HEK293T (cell line): ENCODE data around the gene RAB34.

Experiments used
- ELF4 ChIP-seq: fragments of 450-650 bp; IDR thresholded peaks from 2 replicates; pipeline ENCODE4 v1.6.1; 2017; ENCODE audit warnings: antibody characterized with exemption
- FOXA1 ChIP-seq: fragments of 450-650 bp; IDR thresholded peaks from 2 replicates; pipeline ENCODE4 v1.6.1; 2016; ENCODE audit warnings: mild to moderate bottlenecking
- FOXK2 ChIP-seq: fragments of 450-650 bp; IDR thresholded peaks from 2 replicates; pipeline ENCODE4 v1.6.1; 2016; ENCODE audit warnings: mild to moderate bottlenecking
- FOXM1 ChIP-seq: fragments of 450-650 bp; IDR thresholded peaks from 2 replicates; pipeline ENCODE4 v1.6.1; 2017; ENCODE audit warnings: mild to moderate bottlenecking, borderline replicate concordance
- HDGF ChIP-seq: fragments of 450-650 bp; IDR thresholded peaks from 2 replicates; pipeline ENCODE4 v1.6.1; 2017; ENCODE audit warnings: antibody characterized with exemption, borderline replicate concordance
- L3MBTL2 ChIP-seq: fragments of 450-650 bp; conservative IDR thresholded peaks from 2 replicates; pipeline ENCODE4 v1.6.1; 2016; ENCODE audit warnings: mild to moderate bottlenecking
- LEF1 ChIP-seq: fragments of 450-650 bp; IDR thresholded peaks from 2 replicates; pipeline ENCODE4 v1.6.1; 2017; ENCODE audit warnings: mild to moderate bottlenecking, borderline replicate concordance
- SP1 ChIP-seq: fragments of 450-650 bp; IDR thresholded peaks from 2 replicates; pipeline ENCODE4 v1.6.1; 2017
- TARDBP ChIP-seq: fragments of 450-650 bp; IDR thresholded peaks from 2 replicates; pipeline ENCODE4 v1.6.1; 2016
- TF ChIP-seq, protein P1 (sequence below): fragments of 450-650 bp; IDR thresholded peaks from 2 replicates; pipeline ENCODE4 v1.6.1; 2016

DNA sequence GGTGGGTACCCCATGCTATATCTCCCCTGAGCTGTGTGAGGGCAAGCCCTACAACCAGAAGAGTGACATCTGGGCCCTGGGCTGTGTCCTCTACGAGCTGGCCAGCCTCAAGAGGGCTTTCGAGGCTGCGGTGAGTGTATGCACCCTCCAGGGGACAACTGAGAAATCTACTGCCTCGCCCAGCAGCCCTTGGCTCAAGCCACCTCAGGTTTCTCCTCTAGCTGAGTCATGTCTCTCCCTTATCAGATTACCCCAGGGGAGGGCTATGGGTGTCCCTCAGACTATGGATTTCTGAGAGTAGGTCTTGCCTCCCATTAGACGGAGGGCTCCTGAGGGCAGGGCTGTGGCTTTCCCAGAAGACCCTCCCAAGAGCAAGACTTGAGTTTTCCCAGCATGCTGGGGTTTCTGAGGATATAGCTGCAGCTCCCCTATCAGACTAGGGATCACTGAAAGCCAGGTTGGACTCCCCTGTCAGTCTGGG lies 17.6 kb upstream of the RAB34 start:
- no peak for TF ChIP-seq L3MBTL2
- no peak for TF ChIP-seq SP1
- TF ChIP-seq, protein P1, sequence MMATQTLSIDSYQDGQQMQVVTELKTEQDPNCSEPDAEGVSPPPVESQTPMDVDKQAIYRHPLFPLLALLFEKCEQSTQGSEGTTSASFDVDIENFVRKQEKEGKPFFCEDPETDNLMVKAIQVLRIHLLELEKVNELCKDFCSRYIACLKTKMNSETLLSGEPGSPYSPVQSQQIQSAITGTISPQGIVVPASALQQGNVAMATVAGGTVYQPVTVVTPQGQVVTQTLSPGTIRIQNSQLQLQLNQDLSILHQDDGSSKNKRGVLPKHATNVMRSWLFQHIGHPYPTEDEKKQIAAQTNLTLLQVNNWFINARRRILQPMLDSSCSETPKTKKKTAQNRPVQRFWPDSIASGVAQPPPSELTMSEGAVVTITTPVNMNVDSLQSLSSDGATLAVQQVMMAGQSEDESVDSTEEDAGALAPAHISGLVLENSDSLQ: no peak
- TF ChIP-seq TARDBP: no peak
- no peak for TF ChIP-seq FOXK2
- TF ChIP-seq HDGF: no peak
- TF ChIP-seq ELF4: no peak
- TF ChIP-seq LEF1: no peak
- no peak for TF ChIP-seq FOXM1
- no peak for TF ChIP-seq FOXA1
